AG09309 (cell line): ENCODE measurements around the gene SYN1.

Experiments used
- DNase-seq: peaks from one replicate; pipeline ENCODE4 v3.0.0-alpha.2; 2010; ENCODE audit warnings: low read depth
- H3K4me3 ChIP-seq: 2 replicates; pipeline ENCODE4 v1.5.1; 2011; ENCODE audit warnings: mild to moderate bottlenecking, low read depth, low read length, moderate library complexity; ENCODE audit not compliant: control insufficient read depth
- TF ChIP-seq, protein P1 (sequence below): IDR thresholded peaks from 2 replicates; pipeline ENCODE4 v1.5.1; 2011; ENCODE audit warnings: mild to moderate bottlenecking, low read depth, low read length, inconsistent platforms; ENCODE audit not compliant: insufficient read depth, control insufficient read depth; ENCODE audit errors: missing control alignments

SYN1 gene

DNA sequence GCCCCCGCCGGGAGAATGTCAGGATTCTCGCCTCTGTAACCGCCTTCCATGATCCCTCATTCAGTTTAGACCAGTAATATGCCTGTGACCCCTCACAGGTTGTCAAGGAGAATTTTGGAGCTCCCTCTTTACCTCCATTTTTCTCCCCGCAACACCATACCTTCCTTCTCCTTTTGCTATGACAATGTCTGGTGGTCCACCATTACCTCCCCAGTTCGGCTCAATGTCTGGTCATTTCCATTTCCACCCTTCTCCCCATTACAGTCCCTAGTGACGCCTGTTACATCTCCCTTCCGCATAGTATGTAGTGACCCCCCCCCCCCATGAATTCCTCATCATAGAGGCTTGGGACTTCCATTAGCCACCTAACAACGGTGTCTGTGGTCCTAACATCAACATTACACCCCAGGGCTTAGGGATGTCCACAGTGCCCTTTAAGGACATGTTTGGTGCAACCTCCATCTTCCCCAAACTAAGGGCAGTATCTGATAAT lies 58.0 kb downstream of the SYN1 start:
- no peak for DNase-seq
- peak overlapping the region; percentile 66 for H3K4me3 ChIP-seq
- TF ChIP-seq, protein P1, sequence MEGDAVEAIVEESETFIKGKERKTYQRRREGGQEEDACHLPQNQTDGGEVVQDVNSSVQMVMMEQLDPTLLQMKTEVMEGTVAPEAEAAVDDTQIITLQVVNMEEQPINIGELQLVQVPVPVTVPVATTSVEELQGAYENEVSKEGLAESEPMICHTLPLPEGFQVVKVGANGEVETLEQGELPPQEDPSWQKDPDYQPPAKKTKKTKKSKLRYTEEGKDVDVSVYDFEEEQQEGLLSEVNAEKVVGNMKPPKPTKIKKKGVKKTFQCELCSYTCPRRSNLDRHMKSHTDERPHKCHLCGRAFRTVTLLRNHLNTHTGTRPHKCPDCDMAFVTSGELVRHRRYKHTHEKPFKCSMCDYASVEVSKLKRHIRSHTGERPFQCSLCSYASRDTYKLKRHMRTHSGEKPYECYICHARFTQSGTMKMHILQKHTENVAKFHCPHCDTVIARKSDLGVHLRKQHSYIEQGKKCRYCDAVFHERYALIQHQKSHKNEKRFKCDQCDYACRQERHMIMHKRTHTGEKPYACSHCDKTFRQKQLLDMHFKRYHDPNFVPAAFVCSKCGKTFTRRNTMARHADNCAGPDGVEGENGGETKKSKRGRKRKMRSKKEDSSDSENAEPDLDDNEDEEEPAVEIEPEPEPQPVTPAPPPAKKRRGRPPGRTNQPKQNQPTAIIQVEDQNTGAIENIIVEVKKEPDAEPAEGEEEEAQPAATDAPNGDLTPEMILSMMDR = no peak

DNA sequence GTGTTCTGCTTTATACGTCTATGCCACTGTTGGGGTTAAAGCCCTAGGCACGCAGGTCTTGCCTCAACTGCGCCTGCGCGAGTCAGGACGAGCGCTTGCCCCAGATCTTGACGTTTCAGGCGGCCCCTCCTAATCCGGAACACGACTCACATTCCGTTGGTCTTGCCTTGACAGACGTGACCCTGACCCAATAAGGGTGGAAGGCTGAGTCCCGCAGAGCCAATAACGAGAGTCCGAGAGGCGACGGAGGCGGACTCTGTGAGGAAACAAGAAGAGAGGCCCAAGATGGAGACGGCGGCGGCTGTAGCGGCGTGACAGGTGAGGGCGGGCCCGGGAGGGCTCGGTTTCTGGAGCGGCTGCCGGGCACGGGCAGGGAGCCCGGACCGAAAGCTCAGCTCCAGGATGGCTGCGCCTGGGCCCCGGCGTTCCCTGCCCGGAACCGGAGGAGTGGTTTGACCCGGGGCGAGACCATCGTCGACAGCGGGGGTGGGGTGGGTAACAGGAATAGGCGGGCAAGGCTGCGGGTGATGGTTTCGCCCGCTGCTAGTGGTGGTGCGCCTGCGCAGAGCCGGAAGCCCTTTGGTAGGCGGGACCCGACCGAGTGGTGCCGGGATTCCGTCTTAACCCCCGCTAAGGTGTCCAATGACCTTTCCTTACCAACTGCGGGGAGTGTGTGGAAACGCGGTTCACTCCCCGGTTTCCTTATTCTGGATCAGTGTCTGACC lies 58.6 kb downstream of the SYN1 start, which contains the start of gene ARAF:
ARAF (plus strand) TSS at position 272 of the 725 bp plus-strand sequence. CDS start 1,763 bp downstream, outside the sequence.
- peak; percentile 99 for DNase-seq
- TF ChIP-seq, protein P1 = no peak
- H3K4me3 ChIP-seq = peak within 1 kb of the TSS; percentile 66

DNA sequence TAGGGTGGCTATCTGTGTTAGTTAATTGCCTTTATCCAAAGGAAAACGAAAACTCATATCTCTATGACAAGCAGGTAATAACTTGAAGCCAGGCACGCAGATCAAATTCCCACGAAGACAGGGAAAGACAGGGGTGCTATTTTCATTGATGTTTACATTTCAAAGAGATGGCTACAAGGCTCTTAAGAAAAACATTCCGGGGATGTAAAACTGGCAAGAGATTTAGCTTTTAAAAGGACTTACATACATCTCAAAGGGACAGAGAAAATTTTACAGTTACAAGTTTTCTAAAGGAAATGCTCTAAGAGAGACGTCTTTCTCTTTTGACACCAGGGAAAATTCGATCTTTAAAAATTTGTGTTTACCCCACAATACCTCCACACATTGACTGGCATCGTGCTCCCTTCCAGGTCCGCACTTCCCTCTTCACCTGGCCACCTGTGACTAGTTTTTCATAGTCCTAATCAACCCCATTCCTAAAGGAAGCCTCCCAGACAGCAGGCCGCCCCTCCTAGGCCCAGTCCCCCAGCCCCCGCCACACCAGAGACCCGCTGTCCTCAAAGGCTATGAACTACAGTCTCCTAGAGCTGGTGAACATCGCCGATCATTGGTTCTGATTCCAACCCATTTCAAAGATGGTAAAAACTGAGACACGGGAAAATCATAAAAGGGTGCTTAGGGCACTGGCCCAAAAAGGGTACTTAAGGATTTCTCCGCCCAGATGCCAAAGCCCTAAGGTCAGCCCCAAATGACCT lies 59.3 kb downstream of the SYN1 start:
- peak overlapping the region; percentile 66 for H3K4me3 ChIP-seq
- TF ChIP-seq, protein P1 = no peak
- no peak for DNase-seq

DNA sequence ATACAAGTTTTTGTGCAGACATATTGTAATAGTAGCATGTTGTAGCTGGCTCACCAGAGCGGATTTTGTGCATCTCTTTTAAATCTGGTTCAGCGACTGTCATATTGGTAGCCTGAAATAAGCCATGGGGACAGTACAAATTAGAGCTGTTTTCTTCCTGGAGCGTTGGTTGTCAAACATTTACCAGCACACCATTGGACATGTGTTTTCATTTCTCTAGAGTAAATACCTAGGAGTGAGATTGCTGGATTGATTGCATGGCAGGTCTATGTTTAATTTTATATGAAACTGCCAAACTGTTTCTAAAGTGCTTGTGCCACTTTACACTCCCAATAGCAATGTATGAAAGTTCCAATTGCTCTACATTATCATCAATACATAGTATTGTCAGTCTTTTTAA lies 61.2 kb downstream of the SYN1 start:
- H3K4me3 ChIP-seq = no peak overlapping the region
- no peak for DNase-seq
- TF ChIP-seq, protein P1 = no peak

DNA sequence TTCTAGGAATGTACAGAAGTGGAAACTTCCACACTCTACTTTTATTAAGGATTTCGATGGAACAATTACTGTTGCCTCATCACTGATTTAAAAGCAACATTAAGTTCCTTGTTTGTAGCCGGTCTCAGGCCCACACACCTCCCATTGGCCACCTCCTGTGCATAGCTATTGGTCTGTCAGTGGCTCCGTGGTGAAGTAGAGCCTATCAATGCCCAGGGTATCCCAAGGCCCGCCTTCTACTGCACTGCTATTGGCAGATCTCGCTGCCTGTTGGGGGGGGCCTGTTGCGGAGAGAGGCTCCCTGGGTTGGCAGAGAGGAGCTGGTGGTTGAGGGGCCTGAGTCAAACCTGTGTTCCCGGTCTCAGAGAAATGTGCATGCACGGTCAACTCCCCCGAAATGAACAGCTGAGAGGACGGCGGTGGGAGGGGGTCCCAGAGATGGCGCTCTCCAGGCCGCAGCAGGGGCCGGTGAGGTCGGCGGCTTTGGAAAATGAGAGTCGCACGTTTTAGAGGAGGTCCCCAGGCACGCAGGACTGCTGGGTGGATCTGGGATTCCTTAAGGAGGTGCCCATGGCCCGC lies 63.5 kb downstream of the SYN1 start:
- TF ChIP-seq, protein P1 = no peak
- H3K4me3 ChIP-seq = peak overlapping the region; percentile 48
- peak; percentile 80 for DNase-seq

DNA sequence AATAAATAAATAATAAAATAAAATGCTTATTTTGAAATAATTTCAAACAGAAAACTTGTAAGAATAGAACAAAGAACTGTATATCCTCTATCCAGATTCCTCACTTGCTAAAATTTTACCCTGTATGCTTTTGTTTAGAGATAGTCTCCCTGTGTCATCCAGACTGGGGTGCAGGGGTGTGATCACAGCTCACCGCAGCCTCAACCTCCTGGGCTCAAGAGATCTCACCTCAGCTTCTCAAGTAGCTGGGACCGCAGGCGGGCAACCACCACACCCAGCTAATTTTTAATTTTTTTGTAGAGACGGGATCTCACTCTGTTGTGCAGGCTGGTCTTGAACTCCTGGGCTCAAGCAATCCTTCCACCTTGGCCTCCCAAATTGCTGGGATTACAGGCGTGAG lies 76.2 kb downstream of the SYN1 start:
- TF ChIP-seq, protein P1 = no peak
- H3K4me3 ChIP-seq = no peak overlapping the region
- no peak for DNase-seq
